HCT116 (cell line): Measurements from ENCODE around the gene TCHH. TPM values are rescaled to one million over a fixed set of nuclear protein-coding genes. Genes with fewer than 3 reads are reported as not detected.

Experiments
- ATAC-seq: fragments of 200-7000 bp; cut with Tn5 transposase; 2 replicates; pipeline ENCODE4 v1.9.1; 2020; ENCODE audit warnings: mild to moderate bottlenecking, moderate library complexity
- BruUV-seq: library from RNA; stranded (reverse); fragments of 400-500 nt; replicated peaks from 2 replicates; lab custom pipeline; 2021; lab: Mats Ljungman, UMichigan
- CTCF ChIA-PET: fragments of 300-600 bp; sonication (Branson Sonifier 250); formaldehyde crosslinking; loops from one replicate; lab custom pipeline; 2021; ENCODE audit warnings: antibody characterized with exemption; lab: Charles Lee
- POLR2A ChIA-PET: fragments of 300-600, 350-600 bp; sonication (Branson Sonifier 250); formaldehyde crosslinking; loops from one replicate; lab custom pipeline; 2021; ENCODE audit warnings: antibody characterized with exemption; lab: Charles Lee
- RAD21 ChIA-PET, 2 experiments: fragments of 300-600 bp; sonication (Branson Sonifier 250); formaldehyde crosslinking; loops; one replicate each; lab custom pipeline; 2023; ENCODE audit warnings: low total read pairs in 2 of 2; ENCODE audit not compliant: uncharacterized antibody in 2 of 2, unreplicated experiment in 2 of 2, low non-redundant PET in 1 of 2; lab: Charles Lee
- DNase-seq: peaks from one replicate; pipeline ENCODE4 v3.0.0-alpha.2; 2010; ENCODE audit warnings: low read depth, low spot score
- H2AFZ ChIP-seq: fragments of 200-600 bp; shearing (Covaris generic), sonication (generic); 2 replicates; pipeline ENCODE4 v1.6.1; 2017; ENCODE audit warnings: low read depth, mixed run types, mixed read lengths, antibody characterized with exemption, low read length; ENCODE audit not compliant: poor library complexity, severe bottlenecking
- H3K27ac ChIP-seq: 2 replicates; pipeline ENCODE4 v1.5.1; 2012; ENCODE audit warnings: low read depth, low read length
- H3K27me3 ChIP-seq: fragments of 200-600 bp; sonication (generic); 2 replicates; pipeline ENCODE4 v1.6.1; 2016; ENCODE audit warnings: mixed run types, low read length, mixed read lengths; ENCODE audit not compliant: insufficient read depth
- H3K36me3 ChIP-seq, 2 experiments: fragments of 200-500 bp in 1 of 2; fragments of 200-600 bp in 1 of 2; sonication (Bioruptor generic) in 1 of 2; sonication (generic) in 1 of 2; 2 replicates each; pipeline versions ENCODE4 v1.5.1 to v1.6.1; 2014 to 2016; ENCODE audit warnings: low read length in 2 of 2, inconsistent platforms in 1 of 2, mixed read lengths in 1 of 2, mixed run types in 1 of 2; ENCODE audit not compliant: insufficient read depth in 2 of 2, control insufficient read depth in 1 of 2
- H3K4me1 ChIP-seq, 2 experiments: fragments of 200-600 bp in 1 of 2; sonication (generic) in 1 of 2; 2 replicates each; pipeline versions ENCODE4 v1.5.1 to v1.6.1; 2012 to 2017; ENCODE audit warnings: low read length in 2 of 2, inconsistent platforms in 1 of 2, mild to moderate bottlenecking in 1 of 2, mixed read lengths in 1 of 2, mixed run types in 1 of 2, moderate library complexity in 1 of 2; ENCODE audit not compliant: insufficient read depth in 2 of 2, control insufficient read depth in 1 of 2
- H3K4me2 ChIP-seq: fragments of 200-600 bp; sonication (generic); 2 replicates; pipeline ENCODE4 v1.6.1; 2017; ENCODE audit warnings: mixed run types, low read length, mixed read lengths
- H3K4me3 ChIP-seq, 2 experiments: fragments of 200-600 bp in 1 of 2; sonication (generic) in 1 of 2; replicated peaks in 1 of 2; 2 replicates each; pipeline ENCODE4 v1.5.1; 2011 to 2016; ENCODE audit warnings: low read length in 2 of 2, control low read depth in 1 of 2, low read depth in 1 of 2, mild to moderate bottlenecking in 1 of 2, mixed read lengths in 1 of 2, mixed run types in 1 of 2
- H3K79me2 ChIP-seq: fragments of 200-600 bp; sonication (generic); 2 replicates; pipeline ENCODE4 v1.6.1; 2017; ENCODE audit warnings: mild to moderate bottlenecking, mixed run types, low read length, moderate library complexity, mixed read lengths; ENCODE audit not compliant: insufficient read depth
- H3K9ac ChIP-seq: fragments of 200-600 bp; sonication (generic); 2 replicates; pipeline ENCODE4 v1.6.1; 2016; ENCODE audit warnings: low read length, mixed read lengths
- H3K9me2 ChIP-seq: fragments of 200-600 bp; sonication (generic), shearing (Covaris generic); 2 replicates; pipeline ENCODE4 v1.6.1; 2017; ENCODE audit warnings: mixed run types, mild to moderate bottlenecking, moderate library complexity; ENCODE audit not compliant: insufficient read depth
- H3K9me3 ChIP-seq, 2 experiments: fragments of 200-500 bp in 1 of 2; fragments of 200-600 bp in 1 of 2; sonication (Bioruptor generic) in 1 of 2; sonication (generic) in 1 of 2; 2 replicates each; pipeline ENCODE4 v1.6.1; 2014 to 2017; ENCODE audit warnings: low read length in 2 of 2, mixed read lengths in 2 of 2, inconsistent platforms in 1 of 2, low read depth in 1 of 2, mild to moderate bottlenecking in 1 of 2, mixed run types in 1 of 2, moderate library complexity in 1 of 2; ENCODE audit not compliant: control insufficient read depth in 1 of 2, insufficient read depth in 1 of 2
- H4K20me1 ChIP-seq: fragments of 200-600 bp; sonication (generic), shearing (Covaris generic); 2 replicates; pipeline ENCODE4 v1.6.1; 2017; ENCODE audit warnings: mixed run types, mild to moderate bottlenecking, moderate library complexity; ENCODE audit not compliant: insufficient read depth
- CBX3 ChIP-seq: IDR thresholded peaks from 2 replicates; pipeline ENCODE4 v1.6.1; 2012; ENCODE audit warnings: low read depth
- CEBPB ChIP-seq: IDR thresholded peaks from 2 replicates; pipeline ENCODE4 v1.6.1; 2012; ENCODE audit warnings: low read depth
- FOSL1 ChIP-seq: IDR thresholded peaks from 2 replicates; pipeline ENCODE4 v1.6.1; 2012; ENCODE audit warnings: low read depth
- SP1 ChIP-seq: IDR thresholded peaks from 2 replicates; pipeline ENCODE4 v1.6.1; 2012; ENCODE audit warnings: low read depth
- intact Hi-C: fragments of 100-400 bp; cut with micrococcal nuclease; formaldehyde crosslinking; loops from 2 replicates; pipeline ENCODE4 v1.10.0; 2022
- total RNA-seq: library from RNA; stranded (reverse); gene quantifications from one replicate; pipeline ENCODE4 v1.2.1, GENCODE V29; 2021; ENCODE audit not compliant: unreplicated experiment
- TF ChIP-seq, protein P1 (sequence below): IDR thresholded peaks from 2 replicates; pipeline ENCODE4 v1.6.1; 2012; ENCODE audit warnings: low read depth
- TF ChIP-seq, protein P2 (sequence below): IDR thresholded peaks from 2 replicates; pipeline ENCODE4 v1.6.1; 2012
- TF ChIP-seq, protein P3 (sequence below), 3 experiments: fragments of 200-600 bp in 1 of 3; sonication (generic) in 1 of 3; IDR thresholded peaks in 2 of 3; conservative IDR thresholded peaks in 1 of 3; 2 replicates each; pipeline ENCODE4 v1.5.1; 2012 to 2017; ENCODE audit warnings: low read depth in 2 of 3, low read length in 2 of 3, antibody characterized with exemption in 1 of 3, borderline replicate concordance in 1 of 3, control low read depth in 1 of 3, mild to moderate bottlenecking in 1 of 3, mixed read lengths in 1 of 3, mixed run types in 1 of 3, moderate library complexity in 1 of 3; ENCODE audit not compliant: insufficient read depth in 1 of 3

TCHH gene
- total RNA-seq, 1 experiment from 2014 or later = 0.02 TPM

GRCh38 chr1:152107984-152108881 lies 7.0 kb downstream of the TCHH start (continued):
- TF ChIP-seq, protein P1, sequence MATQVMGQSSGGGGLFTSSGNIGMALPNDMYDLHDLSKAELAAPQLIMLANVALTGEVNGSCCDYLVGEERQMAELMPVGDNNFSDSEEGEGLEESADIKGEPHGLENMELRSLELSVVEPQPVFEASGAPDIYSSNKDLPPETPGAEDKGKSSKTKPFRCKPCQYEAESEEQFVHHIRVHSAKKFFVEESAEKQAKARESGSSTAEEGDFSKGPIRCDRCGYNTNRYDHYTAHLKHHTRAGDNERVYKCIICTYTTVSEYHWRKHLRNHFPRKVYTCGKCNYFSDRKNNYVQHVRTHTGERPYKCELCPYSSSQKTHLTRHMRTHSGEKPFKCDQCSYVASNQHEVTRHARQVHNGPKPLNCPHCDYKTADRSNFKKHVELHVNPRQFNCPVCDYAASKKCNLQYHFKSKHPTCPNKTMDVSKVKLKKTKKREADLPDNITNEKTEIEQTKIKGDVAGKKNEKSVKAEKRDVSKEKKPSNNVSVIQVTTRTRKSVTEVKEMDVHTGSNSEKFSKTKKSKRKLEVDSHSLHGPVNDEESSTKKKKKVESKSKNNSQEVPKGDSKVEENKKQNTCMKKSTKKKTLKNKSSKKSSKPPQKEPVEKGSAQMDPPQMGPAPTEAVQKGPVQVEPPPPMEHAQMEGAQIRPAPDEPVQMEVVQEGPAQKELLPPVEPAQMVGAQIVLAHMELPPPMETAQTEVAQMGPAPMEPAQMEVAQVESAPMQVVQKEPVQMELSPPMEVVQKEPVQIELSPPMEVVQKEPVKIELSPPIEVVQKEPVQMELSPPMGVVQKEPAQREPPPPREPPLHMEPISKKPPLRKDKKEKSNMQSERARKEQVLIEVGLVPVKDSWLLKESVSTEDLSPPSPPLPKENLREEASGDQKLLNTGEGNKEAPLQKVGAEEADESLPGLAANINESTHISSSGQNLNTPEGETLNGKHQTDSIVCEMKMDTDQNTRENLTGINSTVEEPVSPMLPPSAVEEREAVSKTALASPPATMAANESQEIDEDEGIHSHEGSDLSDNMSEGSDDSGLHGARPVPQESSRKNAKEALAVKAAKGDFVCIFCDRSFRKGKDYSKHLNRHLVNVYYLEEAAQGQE = no peak
- TF ChIP-seq FOSL1 (no peak), CEBPB (no peak)

DNA sequence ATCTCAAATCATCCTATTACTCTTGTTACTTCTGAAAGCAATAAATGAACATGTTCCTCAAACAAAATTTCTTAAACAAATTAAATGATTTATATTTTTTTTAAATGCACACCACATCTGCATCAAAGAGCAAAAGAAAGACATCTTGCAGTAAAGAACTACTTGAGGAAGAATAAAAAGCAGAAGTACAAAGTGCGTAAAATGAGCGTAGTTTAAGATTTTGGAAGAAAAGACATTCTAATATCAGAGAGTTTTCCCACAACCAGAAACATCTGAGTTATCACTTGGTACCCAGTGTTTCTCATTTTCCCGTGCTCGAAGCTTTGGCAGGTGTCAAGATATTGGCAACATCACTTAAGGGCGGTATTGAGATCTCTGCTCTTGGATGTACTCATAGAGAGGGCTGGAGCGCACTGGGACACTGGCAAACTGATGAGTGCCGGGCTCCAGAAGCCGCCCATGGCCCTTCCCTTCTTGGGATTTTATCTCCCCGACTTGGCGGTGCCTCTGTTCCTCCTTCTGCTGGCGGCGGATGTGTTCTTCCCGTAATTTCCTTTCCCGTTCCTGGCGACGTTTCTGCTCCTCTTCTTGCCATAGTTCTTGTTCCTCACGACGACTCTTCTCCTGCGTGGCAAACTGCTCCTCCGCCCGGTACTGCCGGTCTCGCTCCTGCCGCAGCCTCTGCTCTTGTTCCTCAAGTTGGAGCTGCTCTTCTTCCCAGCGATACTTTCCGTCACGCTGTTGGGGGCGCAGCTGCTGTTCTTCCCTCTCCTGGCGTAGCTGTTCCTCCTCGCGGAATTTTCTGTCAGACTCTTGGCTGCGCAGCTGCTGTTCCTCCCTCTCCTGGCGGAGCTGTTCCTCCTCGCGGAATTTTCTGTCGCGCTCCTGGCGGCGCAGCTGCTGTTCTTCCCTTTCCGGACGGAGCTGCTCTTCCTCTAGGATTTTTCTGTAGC lies 7.9 kb downstream of the TCHH start:
- Histone ChIP-seq H3K4me3 (peak overlapping the region; percentile 45 to 64), H4K20me1 (no peaks in the 10 kb centered on the region), H3K9ac (peak overlapping the region; percentile 10; the same call in 1 of the 2 replicates), H3K4me2 (peak overlapping the region; percentile 95), H2AFZ (peak overlapping the region; percentile 94), H3K4me1 (peaks cover 20 to 50% of the 10 kb centered on the region in 2 experiments), H3K9me2 (no peaks in the 10 kb centered on the region), H3K27ac (peak overlapping the region; percentile 28), H3K9me3 (no peaks in the 10 kb centered on the region), H3K36me3 (no peaks in the 10 kb centered on the region), H3K27me3 (peaks cover 52% of the 10 kb centered on the region), H3K79me2 (no peaks in the 10 kb centered on the region)
- intact Hi-C loops = no loop called here
- ChIA-PET CTCF (interaction anchor here (0.6 to 2.5 kb wide), 3 partner anchors 9 to 79 kb away, joined by 3 to 7 read pairs (median 4); no protein-coding TSS in a partner anchor), RAD21 (interaction anchor here in 1 of 2 experiments (0.8 kb wide), 1 partner anchor 81 kb away, joined by 4 read pairs; no protein-coding TSS in a partner anchor), POLR2A (no interaction called here)
- TF ChIP-seq, protein P2, sequence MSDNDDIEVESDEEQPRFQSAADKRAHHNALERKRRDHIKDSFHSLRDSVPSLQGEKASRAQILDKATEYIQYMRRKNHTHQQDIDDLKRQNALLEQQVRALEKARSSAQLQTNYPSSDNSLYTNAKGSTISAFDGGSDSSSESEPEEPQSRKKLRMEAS = 0 out of 2 replicates have a peak, but pooled peaks have one; percentile 43
- peak; percentile 48 for TF ChIP-seq CBX3
- no peak; the same call in 1 of the 2 replicates for TF ChIP-seq SP1
- TF ChIP-seq, protein P1 = no peak
- TF ChIP-seq, protein P3, sequence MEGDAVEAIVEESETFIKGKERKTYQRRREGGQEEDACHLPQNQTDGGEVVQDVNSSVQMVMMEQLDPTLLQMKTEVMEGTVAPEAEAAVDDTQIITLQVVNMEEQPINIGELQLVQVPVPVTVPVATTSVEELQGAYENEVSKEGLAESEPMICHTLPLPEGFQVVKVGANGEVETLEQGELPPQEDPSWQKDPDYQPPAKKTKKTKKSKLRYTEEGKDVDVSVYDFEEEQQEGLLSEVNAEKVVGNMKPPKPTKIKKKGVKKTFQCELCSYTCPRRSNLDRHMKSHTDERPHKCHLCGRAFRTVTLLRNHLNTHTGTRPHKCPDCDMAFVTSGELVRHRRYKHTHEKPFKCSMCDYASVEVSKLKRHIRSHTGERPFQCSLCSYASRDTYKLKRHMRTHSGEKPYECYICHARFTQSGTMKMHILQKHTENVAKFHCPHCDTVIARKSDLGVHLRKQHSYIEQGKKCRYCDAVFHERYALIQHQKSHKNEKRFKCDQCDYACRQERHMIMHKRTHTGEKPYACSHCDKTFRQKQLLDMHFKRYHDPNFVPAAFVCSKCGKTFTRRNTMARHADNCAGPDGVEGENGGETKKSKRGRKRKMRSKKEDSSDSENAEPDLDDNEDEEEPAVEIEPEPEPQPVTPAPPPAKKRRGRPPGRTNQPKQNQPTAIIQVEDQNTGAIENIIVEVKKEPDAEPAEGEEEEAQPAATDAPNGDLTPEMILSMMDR (IDR thresholded peaks at IDR 0.05 in 2 of 3, conservative IDR thresholded peaks at IDR 0.05 in 1 of 3; ENCODE audit: borderline replicate concordance in 1 of 3, insufficient read depth in 1 of 3, low read depth in 2 of 3, low read length in 2 of 3) = peak; percentile 19 to 40 (median 27); a peak in 3 of 6 replicates
- DNase-seq (peak; percentile 68), ATAC-seq (peak; percentile 74)
- no TSS peak for BruUV-seq
